Activated T-cell treated with anti-CD3 and anti-CD28 coated beads, Interleukin-2, amount 50 U/mL, for 4 hours (primary cell): ENCODE results near the gene ABHD15. TPM values are rescaled to one million over a fixed set of nuclear protein-coding genes. Genes with fewer than 3 reads are reported as not detected.

Experiments
- ATAC-seq, 2 donors: fragments of 200-7000 bp; cut with Tn5 transposase; one replicate each; pipeline ENCODE4 v1.10.0; 2021
- DNase-seq: peaks from one replicate; pipeline ENCODE4 v3.0.0-alpha.2; 2020
- H3K27me3 Mint-ChIP-seq: one replicate; pipeline ENCODE4 v1.8.0; 2021; ENCODE audit warnings: low read depth, mixed read lengths
- H3K36me3 Mint-ChIP-seq: one replicate; pipeline ENCODE4 v1.8.0; 2022; ENCODE audit warnings: mixed read lengths; ENCODE audit not compliant: insufficient read depth
- H3K4me1 Mint-ChIP-seq: one replicate; pipeline ENCODE4 v1.8.0; 2021; ENCODE audit warnings: low read depth, mixed read lengths
- H3K4me3 Mint-ChIP-seq: one replicate; pipeline ENCODE4 v1.8.0; 2021; ENCODE audit warnings: mild to moderate bottlenecking, moderate library complexity, mixed read lengths
- H3K9me3 Mint-ChIP-seq: one replicate; pipeline ENCODE4 v1.8.0; 2021; ENCODE audit warnings: mixed read lengths
- total RNA-seq, 3 donors: library from RNA; stranded (reverse); gene quantifications; one replicate each; pipeline ENCODE4 v1.2.1, GENCODE V29; 2021

The ABHD15 gene
- total RNA-seq, 3 donors from 2014 or later: 7.6 to 10.6 (median 9.9) TPM

GRCh38 chr17:29579866-29580771 is 13.3 kb upstream of the ABHD15 start:
- Mint-ChIP-seq H3K9me3 (no peaks in the 10 kb centered on the region), H3K4me3 (no peak overlapping the region), H3K4me1 (peaks cover 10% of the 10 kb centered on the region), H3K36me3 (peaks cover 23% of the 10 kb centered on the region), H3K27me3 (no peaks in the 10 kb centered on the region)
- ATAC-seq: peak; percentile 97 to 99
- peak; percentile 90 for DNase-seq

GRCh38 chr17:29578626-29579485 is 12.0 kb upstream of the ABHD15 start:
- no peak for ATAC-seq
- no peak for DNase-seq

GRCh38 chr17:29577385-29578211 is 10.8 kb upstream of the ABHD15 start:
- no peaks in the 10 kb centered on the region for H3K9me3 Mint-ChIP-seq
- H3K27me3 Mint-ChIP-seq: no peaks in the 10 kb centered on the region
- no peak overlapping the region for H3K4me3 Mint-ChIP-seq
- H3K4me1 Mint-ChIP-seq: peaks cover 2% of the 10 kb centered on the region
- ATAC-seq: no peak
- peaks cover 27% of the 10 kb centered on the region for H3K36me3 Mint-ChIP-seq
- no peak for DNase-seq

More at GRCh38 chr17:29578626-29579485, 12.0 kb upstream of the ABHD15 start:
- Mint-ChIP-seq H3K27me3 (no peaks in the 10 kb centered on the region), H3K4me3 (no peak overlapping the region), H3K9me3 (no peaks in the 10 kb centered on the region), H3K4me1 (peaks cover 2% of the 10 kb centered on the region), H3K36me3 (peaks cover 27% of the 10 kb centered on the region)

GRCh38 chr17:29577001-29577370 is 10.1 kb upstream of the ABHD15 start:
- Mint-ChIP-seq H3K9me3 (no peaks in the 10 kb centered on the region), H3K27me3 (no peaks in the 10 kb centered on the region), H3K4me3 (no peak overlapping the region), H3K4me1 (peaks cover 2% of the 10 kb centered on the region), H3K36me3 (peaks cover 24% of the 10 kb centered on the region)
- DNase-seq: no peak
- ATAC-seq: no peak

- Mint-ChIP-seq H3K36me3 (peaks cover 24% of the 10 kb centered on the region), H3K9me3 (no peaks in the 10 kb centered on the region), H3K4me1 (peaks cover 2% of the 10 kb centered on the region), H3K4me3 (no peak overlapping the region), H3K27me3 (no peaks in the 10 kb centered on the region)
- ATAC-seq: no peak
- no peak for DNase-seq
Measured at GRCh38 chr17:29576214-29577000, 9.6 kb upstream of the ABHD15 start.

GRCh38 chr17:29575511-29576213 is 8.8 kb upstream of the ABHD15 start:
- DNase-seq: no peak
- H3K4me1 Mint-ChIP-seq: peaks cover 4% of the 10 kb centered on the region
- no peak overlapping the region for H3K4me3 Mint-ChIP-seq
- no peaks in the 10 kb centered on the region for H3K27me3 Mint-ChIP-seq
- no peaks in the 10 kb centered on the region for H3K9me3 Mint-ChIP-seq
- peaks cover 24% of the 10 kb centered on the region for H3K36me3 Mint-ChIP-seq
- no peak for ATAC-seq

GRCh38 chr17:29574732-29575510 is 8.1 kb upstream of the ABHD15 start:
- DNase-seq: peak; percentile 4
- Mint-ChIP-seq H3K9me3 (no peaks in the 10 kb centered on the region), H3K4me1 (peaks cover 2% of the 10 kb centered on the region), H3K4me3 (no peak overlapping the region), H3K27me3 (no peaks in the 10 kb centered on the region), H3K36me3 (peaks cover 18% of the 10 kb centered on the region)
- ATAC-seq: no peak

- Mint-ChIP-seq H3K9me3 (no peaks in the 10 kb centered on the region), H3K4me1 (peaks cover 7% of the 10 kb centered on the region), H3K27me3 (no peaks in the 10 kb centered on the region), H3K4me3 (no peak overlapping the region), H3K36me3 (peaks cover 14% of the 10 kb centered on the region)
- DNase-seq: no peak
- no peak for ATAC-seq
Measured at GRCh38 chr17:29573871-29574731, 7.3 kb upstream of the ABHD15 start.

- Mint-ChIP-seq H3K4me3 (no peak overlapping the region), H3K9me3 (no peaks in the 10 kb centered on the region), H3K36me3 (peaks cover 14% of the 10 kb centered on the region), H3K4me1 (peaks cover 9% of the 10 kb centered on the region), H3K27me3 (no peaks in the 10 kb centered on the region)
- ATAC-seq (no peak), DNase-seq (no peak)
Measured at GRCh38 chr17:29573558-29573869, 6.7 kb upstream of the ABHD15 start.

GRCh38 chr17:29572691-29573557 is 6.1 kb upstream of the ABHD15 start:
- H3K9me3 Mint-ChIP-seq: no peaks in the 10 kb centered on the region
- DNase-seq (peak; percentile 64), ATAC-seq (peak; percentile 45 to 56)
- peaks cover 9% of the 10 kb centered on the region for H3K4me1 Mint-ChIP-seq
- H3K27me3 Mint-ChIP-seq: no peaks in the 10 kb centered on the region
- H3K4me3 Mint-ChIP-seq: no peak overlapping the region
- H3K36me3 Mint-ChIP-seq: peaks cover 10% of the 10 kb centered on the region
